Measurements from ENCODE around the gene PSORS1C2. TPM values are rescaled to one million over a fixed set of nuclear protein-coding genes. Genes with fewer than 3 reads are reported as not detected.

The PSORS1C2 gene
- total RNA-seq, 2 donors from 2014 or later, result not detected

- intact Hi-C loops (cut with DNase I), result no loop called here
- TF ChIP-seq, protein P1, sequence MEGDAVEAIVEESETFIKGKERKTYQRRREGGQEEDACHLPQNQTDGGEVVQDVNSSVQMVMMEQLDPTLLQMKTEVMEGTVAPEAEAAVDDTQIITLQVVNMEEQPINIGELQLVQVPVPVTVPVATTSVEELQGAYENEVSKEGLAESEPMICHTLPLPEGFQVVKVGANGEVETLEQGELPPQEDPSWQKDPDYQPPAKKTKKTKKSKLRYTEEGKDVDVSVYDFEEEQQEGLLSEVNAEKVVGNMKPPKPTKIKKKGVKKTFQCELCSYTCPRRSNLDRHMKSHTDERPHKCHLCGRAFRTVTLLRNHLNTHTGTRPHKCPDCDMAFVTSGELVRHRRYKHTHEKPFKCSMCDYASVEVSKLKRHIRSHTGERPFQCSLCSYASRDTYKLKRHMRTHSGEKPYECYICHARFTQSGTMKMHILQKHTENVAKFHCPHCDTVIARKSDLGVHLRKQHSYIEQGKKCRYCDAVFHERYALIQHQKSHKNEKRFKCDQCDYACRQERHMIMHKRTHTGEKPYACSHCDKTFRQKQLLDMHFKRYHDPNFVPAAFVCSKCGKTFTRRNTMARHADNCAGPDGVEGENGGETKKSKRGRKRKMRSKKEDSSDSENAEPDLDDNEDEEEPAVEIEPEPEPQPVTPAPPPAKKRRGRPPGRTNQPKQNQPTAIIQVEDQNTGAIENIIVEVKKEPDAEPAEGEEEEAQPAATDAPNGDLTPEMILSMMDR (IDR thresholded peaks at IDR 0.05), result no peak
- no peak for TF ChIP-seq POLR2A (IDR thresholded peaks at IDR 0.05)
- Histone ChIP-seq H3K36me3 (replicated peaks in 1 of 2; ENCODE audit: insufficient read depth in 1 of 2, low read depth in 2 of 2) (no peaks in the 10 kb centered on the region), H3K4me1 (peaks cover 13% of the 10 kb centered on the region), H3K27me3 (no peaks in the 10 kb centered on the region), H3K4me3 (no peak overlapping the region), H3K27ac (peak overlapping the region in 2 of 4 donors; percentile 39 to 41), H3K9me3 (no peaks in the 10 kb centered on the region)
- ATAC-seq (peak; percentile 51), DNase-seq (peak in 1 of 4 donors; percentile 24)
- 39 to 47% methylated on average over 3 of the region's 3 CpGs for WGBS, 2 donors
These were observed 44.4 kb downstream of the PSORS1C2 start for GRCh38 chr6:31094389-31094881.

GRCh38 chr6:31092769-31093505 is 45.9 kb downstream of the PSORS1C2 start:
- no peaks in the 10 kb centered on the region for H3K9me3 ChIP-seq
- no peak overlapping the region for H3K4me3 ChIP-seq
- no peaks in the 10 kb centered on the region for H3K36me3 ChIP-seq (replicated peaks in 1 of 2; ENCODE audit: insufficient read depth in 1 of 2, low read depth in 2 of 2)
- intact Hi-C loops (cut with DNase I), result no loop called here
- no peak for DNase-seq
- no peak for TF ChIP-seq POLR2A (IDR thresholded peaks at IDR 0.05)
- TF ChIP-seq, protein P1 (IDR thresholded peaks at IDR 0.05), result no peak
- H3K27ac ChIP-seq, result peak overlapping the region in 1 of 4 donors; percentile 7
- peaks cover 13% of the 10 kb centered on the region for H3K4me1 ChIP-seq
- ATAC-seq, result peak; percentile 41
- 69 to 72% methylated on average over 12 of the region's 12 CpGs for WGBS, 2 donors
- H3K27me3 ChIP-seq, result no peaks in the 10 kb centered on the region

DNA sequence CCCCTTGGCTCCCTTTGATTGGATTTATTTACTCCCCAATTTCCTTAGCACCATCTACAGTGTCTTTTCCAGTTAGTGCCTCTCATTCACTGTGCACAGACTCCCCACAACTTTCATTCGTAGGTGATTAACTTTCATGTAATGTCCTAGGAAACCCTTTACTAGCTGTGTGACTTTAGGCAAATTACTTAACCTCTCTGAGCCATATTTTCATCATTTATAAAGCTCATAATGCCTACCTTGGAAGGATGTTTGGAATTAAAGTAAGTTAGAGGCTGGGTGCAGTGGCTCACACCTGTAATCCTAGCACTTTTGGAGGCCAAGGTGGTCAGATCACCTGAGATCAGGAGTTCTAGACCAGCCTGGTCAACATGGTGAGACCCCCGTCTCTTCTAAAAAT is 46.6 kb downstream of the PSORS1C2 start:
- H3K27me3 ChIP-seq, result no peaks in the 10 kb centered on the region
- intact Hi-C loops (cut with DNase I), result no loop called here

GRCh38 chr6:31091680-31092079 is 47.2 kb downstream of the PSORS1C2 start:
- no peak for TF ChIP-seq POLR2A (IDR thresholded peaks at IDR 0.05)
- TF ChIP-seq, protein P1 (IDR thresholded peaks at IDR 0.05), result no peak
- DNase-seq (no peak), ATAC-seq (no peak)
- H3K27me3 ChIP-seq, result no peaks in the 10 kb centered on the region
- H3K9me3 ChIP-seq, result no peaks in the 10 kb centered on the region
- intact Hi-C loops (cut with DNase I), result no loop called here
- peaks cover 22% of the 10 kb centered on the region for H3K4me1 ChIP-seq
- no peaks in the 10 kb centered on the region for H3K36me3 ChIP-seq (replicated peaks in 1 of 2; ENCODE audit: insufficient read depth in 1 of 2, low read depth in 2 of 2)
- WGBS, 2 donors, result 31 to 59% methylated on average over 3 of the region's 3 CpGs
- no peak overlapping the region for H3K4me3 ChIP-seq
- H3K27ac ChIP-seq, result no peak overlapping the region

More for the DNA sequence above, 46.6 kb downstream of the PSORS1C2 start:
- H3K9me3 ChIP-seq, result no peaks in the 10 kb centered on the region
- TF ChIP-seq, protein P1 (IDR thresholded peaks at IDR 0.05), result no peak
- TF ChIP-seq POLR2A (IDR thresholded peaks at IDR 0.05), result no peak
- ATAC-seq (no peak), DNase-seq (no peak)
- H3K4me3 ChIP-seq, result no peak overlapping the region
- H3K4me1 ChIP-seq, result peaks cover 16% of the 10 kb centered on the region
- no peaks in the 10 kb centered on the region for H3K36me3 ChIP-seq (replicated peaks in 1 of 2; ENCODE audit: insufficient read depth in 1 of 2, low read depth in 2 of 2)
- no peak overlapping the region for H3K27ac ChIP-seq
- 86 to 89% methylated on average over 2 of the region's 2 CpGs for WGBS, 2 donors

GRCh38 chr6:31090973-31091364 is 47.9 kb downstream of the PSORS1C2 start:
- ATAC-seq (no peak), DNase-seq (no peak)
- no peak for TF ChIP-seq POLR2A (IDR thresholded peaks at IDR 0.05)
- TF ChIP-seq, protein P1 (IDR thresholded peaks at IDR 0.05), result no peak
- no peaks in the 10 kb centered on the region for H3K36me3 ChIP-seq (replicated peaks in 1 of 2; ENCODE audit: insufficient read depth in 1 of 2, low read depth in 2 of 2)
- peaks cover 22% of the 10 kb centered on the region for H3K4me1 ChIP-seq
- no peak overlapping the region for H3K4me3 ChIP-seq
- no peaks in the 10 kb centered on the region for H3K27me3 ChIP-seq
- intact Hi-C loops (cut with DNase I), result no loop called here
- H3K27ac ChIP-seq, result no peak overlapping the region
- 87 to 89% methylated on average over 6 of the region's 6 CpGs for WGBS, 2 donors
- no peaks in the 10 kb centered on the region for H3K9me3 ChIP-seq

All from body of pancreas (tissue), 4 donors.